Astrocyte of the spinal cord (primary cell): ENCODE measurements around the gene HSPB9.
A peak's percentile ranks its signal among the peaks of the same experiment; 100 is the strongest.

ENCODE experiments used
- DNase-seq: peaks from one replicate; pipeline ENCODE4 v3.0.0; 2011; ENCODE audit warnings: low read depth, low spot score
- H3K4me3 ChIP-seq: 2 replicates; pipeline ENCODE4 v1.5.1; 2011; ENCODE audit warnings: low read depth, mild to moderate bottlenecking, low read length, moderate library complexity
- CTCF ChIP-seq: IDR thresholded peaks from 2 replicates; pipeline ENCODE4 v1.5.1; 2012; ENCODE audit warnings: low read depth, mild to moderate bottlenecking, low read length, inconsistent platforms
- in situ Hi-C: cut with HindIII; loops from 2 replicates; pipeline ENCODE4 v1.10.0; 2017; ENCODE audit warnings: low sequenced_read_pairs

HSPB9 gene

GRCh38 chr17:42103221-42103954 lies 19.2 kb upstream of the HSPB9 start:
- no peak for DNase-seq
- in situ Hi-C loops: no loop called here
- H3K4me3 ChIP-seq: no peak overlapping the region
- no peak for TF ChIP-seq CTCF

DNA sequence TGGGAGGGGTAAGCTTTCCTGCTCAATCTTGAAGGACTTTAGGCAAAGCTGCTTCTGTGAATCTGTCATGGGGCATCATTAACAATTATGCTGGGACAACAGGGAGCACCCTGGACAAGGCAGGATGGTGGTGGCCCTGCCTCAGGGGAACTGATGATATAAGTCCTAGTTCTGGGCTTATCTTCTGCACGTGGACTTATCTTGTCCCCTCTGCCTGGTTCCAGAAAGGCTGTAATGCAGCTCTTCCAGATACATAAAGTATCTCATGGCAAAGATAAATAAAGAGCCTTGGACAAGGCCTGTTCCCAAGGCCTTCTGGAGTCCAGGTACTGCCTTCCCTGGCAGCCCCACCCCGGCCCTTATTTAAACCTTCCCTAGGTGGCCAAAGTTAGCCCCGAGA lies 18.3 kb upstream of the HSPB9 start:
- DNase-seq: no peak
- no peak for TF ChIP-seq CTCF
- H3K4me3 ChIP-seq: no peak overlapping the region
- in situ Hi-C loops: no loop called here

DNA sequence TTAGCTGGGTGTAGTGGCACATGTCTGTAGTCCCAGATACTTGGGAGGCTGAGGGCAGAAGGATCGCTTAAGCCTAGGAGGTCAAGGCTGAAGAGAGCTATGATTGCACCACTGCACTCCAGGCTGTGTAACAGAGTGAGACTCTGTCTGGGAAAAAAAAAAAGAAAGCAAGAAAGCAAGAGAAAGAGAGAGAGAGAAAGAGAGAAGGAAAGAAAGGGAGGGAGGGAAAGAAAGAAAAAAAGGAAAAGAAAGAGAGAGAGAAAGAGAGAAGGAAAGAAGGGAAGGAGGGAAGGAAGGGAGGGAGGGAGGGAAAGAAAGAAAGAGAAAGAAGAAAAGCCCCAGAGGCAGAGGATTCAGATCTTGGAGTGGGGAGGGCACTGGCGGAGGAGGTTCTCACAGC lies 16.6 kb upstream of the HSPB9 start:
- in situ Hi-C loops: no loop called here
- no peak overlapping the region for H3K4me3 ChIP-seq
- no peak for TF ChIP-seq CTCF
- DNase-seq: no peak

- no peak for TF ChIP-seq CTCF
- DNase-seq: no peak
- no peak overlapping the region for H3K4me3 ChIP-seq
- in situ Hi-C loops: no loop called here
Measured at GRCh38 chr17:42107124-42107523, 15.5 kb upstream of the HSPB9 start.

GRCh38 chr17:42107597-42108576 lies 14.7 kb upstream of the HSPB9 start:
- H3K4me3 ChIP-seq: peak overlapping the region; percentile 27
- no peak for TF ChIP-seq CTCF
- in situ Hi-C loops: no loop called here
- DNase-seq: peak; percentile 62

GRCh38 chr17:42109086-42109485 lies 13.5 kb upstream of the HSPB9 start:
- in situ Hi-C loops: no loop called here
- no peak for DNase-seq
- TF ChIP-seq CTCF: no peak
- H3K4me3 ChIP-seq: no peak overlapping the region
